HG03460 (cell line): ENCODE measurements around the gene VPS8.
"Not testable (repeated sequence)": the region's sequence is repeated elsewhere in the genome, so short reads cannot be mapped to it uniquely, and the experiment has no call there.

Experiments used
- ATAC-seq: cut with Tn5 transposase; IDR thresholded peaks from one replicate; pipeline ENCODE4 v1.9.1; 2021; ENCODE audit not compliant: unreplicated experiment

The VPS8 gene

GRCh38 chr3:184864000-184864399 lies 52.0 kb downstream of the VPS8 start:
- ATAC-seq = no peak

GRCh38 chr3:184868477-184868876 lies 56.5 kb downstream of the VPS8 start:
- no peak for ATAC-seq

GRCh38 chr3:184872200-184872599 lies 60.2 kb downstream of the VPS8 start:
- ATAC-seq = no peak

GRCh38 chr3:184873141-184873540 lies 61.2 kb downstream of the VPS8 start:
- no peak for ATAC-seq

- no peak for ATAC-seq
These were observed 63.0 kb downstream of the VPS8 start for GRCh38 chr3:184874709-184875644.

GRCh38 chr3:184880276-184881019 lies 68.5 kb downstream of the VPS8 start:
- ATAC-seq = no peak

- peak; percentile 92 for ATAC-seq
These were observed 72.5 kb downstream of the VPS8 start for GRCh38 chr3:184884359-184885017.

GRCh38 chr3:184885112-184885511 lies 73.1 kb downstream of the VPS8 start:
- no peak for ATAC-seq

- ATAC-seq = no peak
These were observed 75.6 kb downstream of the VPS8 start for GRCh38 chr3:184887574-184887973.

- no peak for ATAC-seq
These were observed 77.4 kb downstream of the VPS8 start for GRCh38 chr3:184889312-184889904.

- no peak for ATAC-seq
These were observed 82.1 kb downstream of the VPS8 start for GRCh38 chr3:184894051-184894450.

GRCh38 chr3:184895350-184895749 lies 83.4 kb downstream of the VPS8 start:
- ATAC-seq = no peak

- ATAC-seq = no peak
These were observed 84.4 kb downstream of the VPS8 start for GRCh38 chr3:184896336-184896735.

GRCh38 chr3:184899953-184900595 lies 88.1 kb downstream of the VPS8 start:
- ATAC-seq = no peak

- not testable (repeated sequence) for ATAC-seq
These were observed 95.1 kb downstream of the VPS8 start for GRCh38 chr3:184907031-184907430.

- ATAC-seq = no peak
These were observed 96.0 kb downstream of the VPS8 start for GRCh38 chr3:184907681-184908649.

- no peak for ATAC-seq
These were observed 96.9 kb downstream of the VPS8 start for GRCh38 chr3:184908859-184909258.

GRCh38 chr3:184910664-184911063 lies 98.7 kb downstream of the VPS8 start:
- ATAC-seq = no peak

GRCh38 chr3:184911570-184911969 lies 99.6 kb downstream of the VPS8 start:
- ATAC-seq = no peak
